ENCODE data around the gene PAPPA.

PAPPA gene

GRCh38 chr9:116151966-116152381 is 1.6 kb upstream of the PAPPA start:
- DNase-seq = peak; percentile 96

- no peak for DNase-seq
Measured at GRCh38 chr9:116152390-116152789, 1.2 kb upstream of the PAPPA start.

- peak; percentile 92 for DNase-seq
Measured at GRCh38 chr9:116152941-116153764, 438 bp upstream of the PAPPA start.

- no peak for DNase-seq
Measured at GRCh38 chr9:116154334-116154975, 864 bp downstream of the PAPPA start.

GRCh38 chr9:116154976-116155697 is 1.5 kb downstream of the PAPPA start:
- DNase-seq = peak; percentile 79

- peak; percentile 75 for DNase-seq
Measured at GRCh38 chr9:116155698-116156039, 2.1 kb downstream of the PAPPA start.

- peak; percentile 83 for DNase-seq
Measured at GRCh38 chr9:116156621-116157314, 3.2 kb downstream of the PAPPA start.

GRCh38 chr9:116157436-116158138 is 4.0 kb downstream of the PAPPA start:
- peak; percentile 71 for DNase-seq

- no peak for DNase-seq
Measured at GRCh38 chr9:116160676-116161571, 7.3 kb downstream of the PAPPA start.

- no peak for DNase-seq
Measured at GRCh38 chr9:116162241-116162781, 8.7 kb downstream of the PAPPA start.

GRCh38 chr9:116163293-116164055 is 9.9 kb downstream of the PAPPA start:
- no peak for DNase-seq

GRCh38 chr9:116165912-116166311 is 12.3 kb downstream of the PAPPA start:
- peak; percentile 46 for DNase-seq

- DNase-seq = no peak
Measured at GRCh38 chr9:116166713-116167112, 13.1 kb downstream of the PAPPA start.

- DNase-seq = no peak
Measured at GRCh38 chr9:116168231-116168630, 14.6 kb downstream of the PAPPA start.

GRCh38 chr9:116172216-116172615 is 18.6 kb downstream of the PAPPA start:
- DNase-seq = no peak

GRCh38 chr9:116174347-116174746 is 20.8 kb downstream of the PAPPA start:
- DNase-seq = no peak

GRCh38 chr9:116175614-116176013 is 22.0 kb downstream of the PAPPA start:
- DNase-seq = no peak

- peak; percentile 35 for DNase-seq
Measured at GRCh38 chr9:116178481-116179211, 25.1 kb downstream of the PAPPA start.

- DNase-seq = no peak
Measured at GRCh38 chr9:116179568-116179967, 26.0 kb downstream of the PAPPA start.

Measured in fibroblast of skin of abdomen (primary cell).